Uterus (tissue), 4 donors: ENCODE results near the gene ITGB1. TPM values are rescaled to one million over a fixed set of nuclear protein-coding genes. Genes with fewer than 3 reads are reported as not detected.

ENCODE experiments used
- DNase-seq, 2 donors: peaks; one replicate each; pipeline ENCODE4 v3.0.0-alpha.2; 2019 to 2020
- H3K27ac ChIP-seq, 2 donors: fragments of 200-600 bp; sonication (generic); 1 replicate in 1 of 2; 2 replicates in 1 of 2; pipeline ENCODE4 v1.5.1; 2016 to 2018
- H3K27me3 ChIP-seq, 2 donors: fragments of 200-600 bp; sonication (generic); one replicate each; pipeline ENCODE4 v1.5.1; 2018 to 2019; ENCODE audit warnings: control low read depth in 1 of 2
- H3K36me3 ChIP-seq, 2 donors: fragments of 200-600 bp; sonication (generic); one replicate each; pipeline ENCODE4 v1.5.1; 2019; ENCODE audit warnings: control low read depth in 1 of 2
- H3K4me1 ChIP-seq, 2 donors: fragments of 200-600 bp; sonication (generic); one replicate each; pipeline ENCODE4 v1.5.1; 2018 to 2019; ENCODE audit warnings: control low read depth in 1 of 2
- H3K4me3 ChIP-seq, 2 donors: fragments of 200-600 bp; sonication (generic); 1 replicate in 1 of 2; 2 replicates in 1 of 2; pipeline ENCODE4 v1.5.1; 2018 to 2019; ENCODE audit warnings: mild to moderate bottlenecking in 1 of 2
- H3K9me3 ChIP-seq, 2 donors: fragments of 200-600 bp; sonication (generic); one replicate each; pipeline ENCODE4 v1.5.1; 2019; ENCODE audit warnings: control low read depth in 1 of 2
- POLR2A ChIP-seq, 2 donors: fragments of 450-650 bp; IDR thresholded peaks; one replicate each; pipeline ENCODE4 v1.6.1; 2016; ENCODE audit warnings: antibody characterized with exemption in 2 of 2, mild to moderate bottlenecking in 1 of 2, moderate library complexity in 1 of 2
- intact Hi-C: fragments of 100-400 bp; cut with DNase I; formaldehyde crosslinking; loops from one replicate; pipeline ENCODE4 v1.15.1; 2023; ENCODE audit warnings: low total_unique reads
- total RNA-seq, 4 donors: library from RNA; depleted of rRNA in 3 of 4; stranded (reverse); fragments of >200 nt in 3 of 4; gene quantifications; one replicate each; pipeline versions ENCODE4 v1.1.0 to v1.2.4, GENCODE V29; 2014 to 2023
- TF ChIP-seq, protein P1 (sequence below), 4 experiments: fragments of 200-600 bp in 2 of 4; fragments of 450-650 bp in 2 of 4; sonication (generic) in 2 of 4; IDR thresholded peaks; one replicate each; pipeline ENCODE4 v1.5.1; 2016 to 2019; ENCODE audit warnings: antibody characterized with exemption in 4 of 4, mild to moderate bottlenecking in 2 of 4, moderate library complexity in 1 of 4
- donor health status: DM: yes; HTN: yes; CAD: no.

ITGB1 gene
- total RNA-seq, 4 donors from 2014 or later: 484 to 1,046 (median 601) TPM

DNA sequence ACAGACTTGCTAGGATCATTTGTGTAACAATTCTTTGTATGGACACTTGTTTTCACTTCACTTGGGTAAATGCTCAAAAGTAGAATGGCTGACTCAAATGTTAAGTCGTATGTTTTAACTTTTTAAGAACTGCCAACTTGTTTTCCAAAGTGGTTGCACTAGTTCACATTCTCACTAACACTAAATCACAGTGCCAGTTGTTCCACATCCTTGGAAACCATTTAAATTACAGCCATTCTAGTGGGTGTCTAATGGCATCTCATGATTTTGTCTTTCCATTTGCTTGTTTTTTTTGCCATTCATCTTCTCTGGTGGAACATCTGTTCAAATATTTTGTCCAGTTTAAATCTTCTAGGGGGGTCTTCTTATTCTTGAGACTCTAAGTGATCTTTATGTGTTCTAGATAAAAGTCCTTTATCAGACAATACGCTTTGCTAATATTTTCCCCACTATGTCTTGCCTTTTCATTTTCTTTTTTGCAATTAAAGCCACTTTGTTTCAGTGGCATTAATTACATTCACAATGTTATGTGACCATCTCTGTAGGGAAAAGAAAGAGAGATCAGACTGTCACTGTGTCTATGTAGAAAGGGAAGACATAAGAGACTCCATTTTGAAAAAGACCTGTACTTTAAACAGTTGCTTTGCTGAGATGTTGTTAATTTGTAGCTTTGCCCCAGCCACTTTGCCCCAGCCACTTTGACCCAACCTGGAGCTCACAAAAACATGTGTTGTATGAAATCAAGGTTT, 63.9 kb downstream of the ITGB1 start:
- H3K4me3 ChIP-seq: no peak overlapping the region
- DNase-seq: no peak
- no peaks in the 10 kb centered on the region for H3K36me3 ChIP-seq
- no peaks in the 10 kb centered on the region for H3K4me1 ChIP-seq
- H3K27me3 ChIP-seq: no peaks in the 10 kb centered on the region
- no peak overlapping the region for H3K27ac ChIP-seq
- TF ChIP-seq, protein P1, sequence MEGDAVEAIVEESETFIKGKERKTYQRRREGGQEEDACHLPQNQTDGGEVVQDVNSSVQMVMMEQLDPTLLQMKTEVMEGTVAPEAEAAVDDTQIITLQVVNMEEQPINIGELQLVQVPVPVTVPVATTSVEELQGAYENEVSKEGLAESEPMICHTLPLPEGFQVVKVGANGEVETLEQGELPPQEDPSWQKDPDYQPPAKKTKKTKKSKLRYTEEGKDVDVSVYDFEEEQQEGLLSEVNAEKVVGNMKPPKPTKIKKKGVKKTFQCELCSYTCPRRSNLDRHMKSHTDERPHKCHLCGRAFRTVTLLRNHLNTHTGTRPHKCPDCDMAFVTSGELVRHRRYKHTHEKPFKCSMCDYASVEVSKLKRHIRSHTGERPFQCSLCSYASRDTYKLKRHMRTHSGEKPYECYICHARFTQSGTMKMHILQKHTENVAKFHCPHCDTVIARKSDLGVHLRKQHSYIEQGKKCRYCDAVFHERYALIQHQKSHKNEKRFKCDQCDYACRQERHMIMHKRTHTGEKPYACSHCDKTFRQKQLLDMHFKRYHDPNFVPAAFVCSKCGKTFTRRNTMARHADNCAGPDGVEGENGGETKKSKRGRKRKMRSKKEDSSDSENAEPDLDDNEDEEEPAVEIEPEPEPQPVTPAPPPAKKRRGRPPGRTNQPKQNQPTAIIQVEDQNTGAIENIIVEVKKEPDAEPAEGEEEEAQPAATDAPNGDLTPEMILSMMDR (IDR thresholded peaks at IDR 0.05): no peak
- TF ChIP-seq POLR2A (IDR thresholded peaks at IDR 0.05): no peak
- intact Hi-C loops: no loop called here
- H3K9me3 ChIP-seq: no peaks in the 10 kb centered on the region

DNA sequence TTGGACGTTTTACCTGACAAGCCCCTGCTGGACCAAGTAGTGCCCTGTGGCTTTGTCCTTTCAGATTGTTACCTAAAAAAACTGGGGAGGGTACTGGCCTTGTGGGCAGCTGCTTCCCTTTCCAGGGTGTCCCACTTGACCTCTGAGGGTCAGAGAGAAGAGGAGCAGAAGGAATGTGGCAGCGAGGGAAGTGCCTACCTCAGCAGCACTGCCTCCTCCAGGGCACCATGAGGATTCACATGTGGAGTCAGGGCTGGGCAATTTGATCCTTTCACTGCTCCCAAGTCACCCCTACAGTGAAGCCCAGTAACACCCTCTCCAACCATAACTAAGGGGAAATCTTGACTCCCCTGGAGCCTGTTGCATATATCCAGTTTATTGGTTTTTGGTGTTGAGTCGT, 64.6 kb downstream of the ITGB1 start:
- no peak overlapping the region for H3K27ac ChIP-seq
- no peaks in the 10 kb centered on the region for H3K36me3 ChIP-seq
- no peak overlapping the region for H3K4me3 ChIP-seq
- TF ChIP-seq POLR2A (IDR thresholded peaks at IDR 0.05): no peak
- TF ChIP-seq, protein P1 (IDR thresholded peaks at IDR 0.05): no peak
- DNase-seq: no peak
- H3K9me3 ChIP-seq: no peaks in the 10 kb centered on the region
- H3K4me1 ChIP-seq: no peaks in the 10 kb centered on the region
- H3K27me3 ChIP-seq: no peaks in the 10 kb centered on the region
- intact Hi-C loops: no loop called here

DNA sequence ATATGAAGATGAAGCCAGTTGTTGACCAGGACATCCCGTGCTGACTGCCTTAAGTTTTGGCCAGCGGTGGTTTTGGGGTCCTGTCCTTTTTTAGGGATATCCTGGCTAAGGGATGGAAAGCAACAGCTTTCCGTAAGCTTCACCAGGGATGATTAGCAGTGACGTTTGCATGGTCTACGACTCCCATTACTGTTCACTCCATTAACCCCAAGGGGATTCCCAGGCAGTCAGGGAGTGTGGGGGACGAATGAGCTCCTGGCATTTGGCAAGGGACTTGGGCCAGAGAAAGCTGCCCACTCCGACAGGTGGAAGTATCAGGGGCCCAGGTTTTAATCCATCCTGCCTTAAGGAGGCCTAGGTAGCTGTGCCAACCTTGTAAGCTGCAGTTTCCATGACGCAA, 66.8 kb downstream of the ITGB1 start:
- no peak overlapping the region for H3K27ac ChIP-seq
- H3K9me3 ChIP-seq: no peaks in the 10 kb centered on the region
- no peaks in the 10 kb centered on the region for H3K27me3 ChIP-seq
- no peak for DNase-seq
- no peaks in the 10 kb centered on the region for H3K4me1 ChIP-seq
- TF ChIP-seq POLR2A (IDR thresholded peaks at IDR 0.05): no peak
- TF ChIP-seq, protein P1 (IDR thresholded peaks at IDR 0.05): no peak
- no peaks in the 10 kb centered on the region for H3K36me3 ChIP-seq
- intact Hi-C loops: no loop called here
- no peak overlapping the region for H3K4me3 ChIP-seq

DNA sequence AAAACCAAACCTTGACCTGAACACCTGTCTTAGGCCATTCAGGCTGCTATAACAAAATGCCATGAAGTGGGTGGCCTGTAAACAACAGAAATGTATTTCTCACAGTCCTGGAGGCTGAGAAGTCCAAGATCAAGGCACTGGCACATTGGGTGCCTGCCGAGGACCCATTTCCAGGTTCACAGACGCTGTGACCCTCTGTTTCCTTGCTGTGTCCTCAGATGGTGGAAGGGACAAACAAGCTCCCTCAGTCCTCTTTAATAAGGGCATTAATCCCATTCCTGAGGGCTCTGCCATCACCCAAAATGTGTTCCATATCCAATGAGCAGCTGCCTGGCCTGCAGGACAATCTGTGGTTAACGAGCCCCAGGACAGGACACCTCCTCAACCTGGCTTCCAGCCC, 67.6 kb downstream of the ITGB1 start:
- TF ChIP-seq POLR2A (IDR thresholded peaks at IDR 0.05): no peak
- TF ChIP-seq, protein P1 (IDR thresholded peaks at IDR 0.05): no peak

DNA sequence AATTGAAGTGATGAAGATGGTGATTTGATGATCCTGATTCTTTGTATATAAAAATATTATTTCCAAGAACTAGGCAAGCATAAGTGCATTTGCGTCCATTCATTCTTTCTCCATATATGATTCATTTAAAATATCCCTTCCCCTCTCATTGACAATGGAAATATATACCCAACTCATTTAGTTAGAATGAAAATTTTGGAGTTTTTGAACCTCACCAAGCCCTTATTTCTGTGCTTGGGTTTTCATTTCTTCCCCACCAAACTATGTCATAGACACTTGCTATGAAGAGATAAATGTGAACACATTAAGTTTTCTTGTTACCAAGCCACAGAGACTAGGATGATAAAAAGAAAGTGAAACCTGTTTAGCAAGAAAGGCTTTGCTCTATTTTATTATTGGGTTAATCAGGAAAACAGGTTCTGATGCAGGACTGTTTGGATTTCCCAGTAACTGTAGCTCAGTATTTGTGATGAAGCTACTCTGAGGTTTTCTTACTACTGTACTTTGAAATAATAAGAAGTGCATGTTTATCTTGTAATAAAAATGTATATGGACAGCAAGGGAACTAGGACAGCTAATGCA, 68.3 kb downstream of the ITGB1 start:
- no peak for TF ChIP-seq POLR2A (IDR thresholded peaks at IDR 0.05)
- TF ChIP-seq, protein P1 (IDR thresholded peaks at IDR 0.05): no peak
- no peak for DNase-seq

More for the DNA sequence above, 67.6 kb downstream of the ITGB1 start:
- H3K9me3 ChIP-seq: no peaks in the 10 kb centered on the region
- no peak for DNase-seq
- no peaks in the 10 kb centered on the region for H3K4me1 ChIP-seq
- intact Hi-C loops: no loop called here
- H3K36me3 ChIP-seq: no peaks in the 10 kb centered on the region
- no peak overlapping the region for H3K4me3 ChIP-seq
- no peak overlapping the region for H3K27ac ChIP-seq
- H3K27me3 ChIP-seq: no peaks in the 10 kb centered on the region

More for the DNA sequence above, 68.3 kb downstream of the ITGB1 start:
- no peaks in the 10 kb centered on the region for H3K27me3 ChIP-seq
- H3K9me3 ChIP-seq: no peaks in the 10 kb centered on the region
- no peak overlapping the region for H3K27ac ChIP-seq
- intact Hi-C loops: no loop called here
- H3K36me3 ChIP-seq: no peaks in the 10 kb centered on the region
- H3K4me1 ChIP-seq: no peaks in the 10 kb centered on the region
- H3K4me3 ChIP-seq: no peak overlapping the region
